ENCODE data around the gene BEST4.
A peak's percentile ranks its signal among the peaks of the same experiment; 100 is the strongest.
"Not testable (repeated sequence)": the region's sequence is repeated elsewhere in the genome, so short reads cannot be mapped to it uniquely, and the experiment has no call there.

BEST4 gene

GRCh38 chr1:44827197-44828002, 39.4 kb upstream of the BEST4 start:
- Histone ChIP-seq H3K27me3 (ENCODE audit: control insufficient read depth in 1 of 2, insufficient read depth in 2 of 2, low read length in 2 of 2) (no peaks in the 10 kb centered on the region), H3K27ac (ENCODE audit: low read depth, low read length) (no peak overlapping the region)

GRCh38 chr1:44826375-44827196, 38.6 kb upstream of the BEST4 start:
- Histone ChIP-seq H3K27me3 (ENCODE audit: control insufficient read depth in 1 of 2, insufficient read depth in 2 of 2, low read length in 2 of 2) (no peaks in the 10 kb centered on the region), H3K4me1 (ENCODE audit: insufficient read depth, low read length) (peaks cover under 1% of the 10 kb centered on the region), H3K9me3 (ENCODE audit: low read length) (no peaks in the 10 kb centered on the region), H3K9ac (ENCODE audit: low read length) (no peak overlapping the region), H3K27ac (ENCODE audit: low read depth, low read length) (no peak overlapping the region), H3K4me3 (ENCODE audit: low read depth in 1 of 2, low read length in 2 of 2) (no peak overlapping the region), H3K36me3 (ENCODE audit: insufficient read depth, low read length) (no peaks in the 10 kb centered on the region)

More at GRCh38 chr1:44827197-44828002, 39.4 kb upstream of the BEST4 start:
- Histone ChIP-seq H3K9me3 (ENCODE audit: low read length) (no peaks in the 10 kb centered on the region), H3K4me1 (ENCODE audit: insufficient read depth, low read length) (no peaks in the 10 kb centered on the region), H3K36me3 (ENCODE audit: insufficient read depth, low read length) (no peaks in the 10 kb centered on the region), H3K9ac (ENCODE audit: low read length) (no peak overlapping the region), H3K4me3 (ENCODE audit: low read depth in 1 of 2, low read length in 2 of 2) (no peak overlapping the region)

- H3K9me3 ChIP-seq (ENCODE audit: low read length); H3K9ac ChIP-seq (ENCODE audit: low read length); H3K36me3 ChIP-seq (ENCODE audit: insufficient read depth, low read length); H3K27me3 ChIP-seq (ENCODE audit: control insufficient read depth in 1 of 2, insufficient read depth in 2 of 2, low read length in 2 of 2); H3K4me3 ChIP-seq (ENCODE audit: low read depth in 1 of 2, low read length in 2 of 2); H3K27ac ChIP-seq (ENCODE audit: low read depth, low read length): not testable (repeated sequence)
- H3K4me1 ChIP-seq (ENCODE audit: insufficient read depth, low read length): peaks cover 15% of the 10 kb centered on the region
Measured at GRCh38 chr1:44824392-44824791, 36.4 kb upstream of the BEST4 start.

- no peaks in the 10 kb centered on the region for H3K36me3 ChIP-seq (ENCODE audit: insufficient read depth, low read length)
- H3K9ac ChIP-seq (ENCODE audit: low read length): no peak overlapping the region
- no peak overlapping the region for H3K27ac ChIP-seq (ENCODE audit: low read depth, low read length)
- H3K4me3 ChIP-seq (ENCODE audit: low read depth in 1 of 2, low read length in 2 of 2): no peak overlapping the region
- no peaks in the 10 kb centered on the region for H3K27me3 ChIP-seq (ENCODE audit: control insufficient read depth in 1 of 2, insufficient read depth in 2 of 2, low read length in 2 of 2)
- H3K9me3 ChIP-seq (ENCODE audit: low read length): no peaks in the 10 kb centered on the region
- H3K4me1 ChIP-seq (ENCODE audit: insufficient read depth, low read length): peaks cover 15% of the 10 kb centered on the region
Measured at GRCh38 chr1:44822981-44823451, 35.0 kb upstream of the BEST4 start.

- H3K4me1 ChIP-seq (ENCODE audit: insufficient read depth, low read length): peaks cover 15% of the 10 kb centered on the region
- no peaks in the 10 kb centered on the region for H3K36me3 ChIP-seq (ENCODE audit: insufficient read depth, low read length)
- H3K4me3 ChIP-seq (ENCODE audit: low read depth in 1 of 2, low read length in 2 of 2): no peak overlapping the region
- no peaks in the 10 kb centered on the region for H3K27me3 ChIP-seq (ENCODE audit: control insufficient read depth in 1 of 2, insufficient read depth in 2 of 2, low read length in 2 of 2)
- no peak overlapping the region for H3K27ac ChIP-seq (ENCODE audit: low read depth, low read length)
- no peaks in the 10 kb centered on the region for H3K9me3 ChIP-seq (ENCODE audit: low read length)
- H3K9ac ChIP-seq (ENCODE audit: low read length): no peak overlapping the region
Measured at GRCh38 chr1:44822131-44822701, 34.2 kb upstream of the BEST4 start.

- Histone ChIP-seq H3K9ac (ENCODE audit: low read length) (no peak overlapping the region), H3K27ac (ENCODE audit: low read depth, low read length) (peak overlapping the region; percentile 99), H3K4me3 (ENCODE audit: low read depth in 1 of 2, low read length in 2 of 2) (peak overlapping the region; percentile 75 to 95)
Measured at GRCh38 chr1:44821240-44821715, 33.3 kb upstream of the BEST4 start.

GRCh38 chr1:44820328-44821239, 32.6 kb upstream of the BEST4 start:
- H3K4me3 ChIP-seq (ENCODE audit: low read depth in 1 of 2, low read length in 2 of 2): peak overlapping the region; percentile 75 to 95
- no peaks in the 10 kb centered on the region for H3K9me3 ChIP-seq (ENCODE audit: low read length)
- peak overlapping the region; percentile 96 for H3K9ac ChIP-seq (ENCODE audit: low read length)
- H3K27ac ChIP-seq (ENCODE audit: low read depth, low read length): peak overlapping the region; percentile 99
- no peaks in the 10 kb centered on the region for H3K27me3 ChIP-seq (ENCODE audit: control insufficient read depth in 1 of 2, insufficient read depth in 2 of 2, low read length in 2 of 2)
- peaks cover 15% of the 10 kb centered on the region for H3K4me1 ChIP-seq (ENCODE audit: insufficient read depth, low read length)
- H3K36me3 ChIP-seq (ENCODE audit: insufficient read depth, low read length): no peaks in the 10 kb centered on the region

More at GRCh38 chr1:44821240-44821715, 33.3 kb upstream of the BEST4 start:
- Histone ChIP-seq H3K36me3 (ENCODE audit: insufficient read depth, low read length) (no peaks in the 10 kb centered on the region), H3K4me1 (ENCODE audit: insufficient read depth, low read length) (peaks cover 15% of the 10 kb centered on the region), H3K9me3 (ENCODE audit: low read length) (no peaks in the 10 kb centered on the region), H3K27me3 (ENCODE audit: control insufficient read depth in 1 of 2, insufficient read depth in 2 of 2, low read length in 2 of 2) (no peaks in the 10 kb centered on the region)

GRCh38 chr1:44819608-44820327, 31.8 kb upstream of the BEST4 start:
- peak overlapping the region; percentile 99 for H3K27ac ChIP-seq (ENCODE audit: low read depth, low read length)
- H3K4me3 ChIP-seq (ENCODE audit: low read depth in 1 of 2, low read length in 2 of 2): peak overlapping the region; percentile 75 to 95
- H3K4me1 ChIP-seq (ENCODE audit: insufficient read depth, low read length): peaks cover 15% of the 10 kb centered on the region
- no peaks in the 10 kb centered on the region for H3K36me3 ChIP-seq (ENCODE audit: insufficient read depth, low read length)
- H3K9me3 ChIP-seq (ENCODE audit: low read length): no peaks in the 10 kb centered on the region
- H3K9ac ChIP-seq (ENCODE audit: low read length): peak overlapping the region; percentile 96
- H3K27me3 ChIP-seq (ENCODE audit: control insufficient read depth in 1 of 2, insufficient read depth in 2 of 2, low read length in 2 of 2): no peaks in the 10 kb centered on the region

GRCh38 chr1:44819196-44819607, 31.2 kb upstream of the BEST4 start:
- no peaks in the 10 kb centered on the region for H3K9me3 ChIP-seq (ENCODE audit: low read length)
- no peaks in the 10 kb centered on the region for H3K27me3 ChIP-seq (ENCODE audit: control insufficient read depth in 1 of 2, insufficient read depth in 2 of 2, low read length in 2 of 2)
- peak overlapping the region; percentile 96 for H3K9ac ChIP-seq (ENCODE audit: low read length)
- no peaks in the 10 kb centered on the region for H3K36me3 ChIP-seq (ENCODE audit: insufficient read depth, low read length)
- peaks cover 15% of the 10 kb centered on the region for H3K4me1 ChIP-seq (ENCODE audit: insufficient read depth, low read length)
- peak overlapping the region; percentile 41 to 95 for H3K4me3 ChIP-seq (ENCODE audit: low read depth in 1 of 2, low read length in 2 of 2)
- H3K27ac ChIP-seq (ENCODE audit: low read depth, low read length): peak overlapping the region; percentile 99

GRCh38 chr1:44817771-44818495, 30.0 kb upstream of the BEST4 start:
- peaks cover 15% of the 10 kb centered on the region for H3K4me1 ChIP-seq (ENCODE audit: insufficient read depth, low read length)
- H3K27me3 ChIP-seq (ENCODE audit: control insufficient read depth in 1 of 2, insufficient read depth in 2 of 2, low read length in 2 of 2): no peaks in the 10 kb centered on the region
- H3K9me3 ChIP-seq (ENCODE audit: low read length): no peaks in the 10 kb centered on the region
- no peak overlapping the region for H3K4me3 ChIP-seq (ENCODE audit: low read depth in 1 of 2, low read length in 2 of 2)
- H3K9ac ChIP-seq (ENCODE audit: low read length): no peak overlapping the region
- no peak overlapping the region for H3K27ac ChIP-seq (ENCODE audit: low read depth, low read length)
- no peaks in the 10 kb centered on the region for H3K36me3 ChIP-seq (ENCODE audit: insufficient read depth, low read length)
